Activated T-helper 1 cell treated with anti-CD3 and anti-CD28 coated beads, Interleukin-12 subunit alpha, Interleukin-12 subunit beta, Interleukin-2, Interleukin-4 antibody, amounts not matched to agents 30 ng/mL and 10 ng/mL and 1 ng/mL, durations not matched to agents 14 hours and 24 hours and 36 hours (primary cell): Measurements from ENCODE around the gene ESF1. TPM values are rescaled to one million over a fixed set of nuclear protein-coding genes. Genes with fewer than 3 reads are reported as not detected.
"Not testable (repeated sequence)": the region's sequence is repeated elsewhere in the genome, so short reads cannot be mapped to it uniquely, and the experiment has no call there.

Source experiments
- DNase-seq: peaks from one replicate; pipeline ENCODE4 v3.0.0; 2021; ENCODE audit warnings: low spot score
- H3K27ac Mint-ChIP-seq: one replicate; pipeline ENCODE4 v1.8.0; 2021; ENCODE audit warnings: mild to moderate bottlenecking, mixed read lengths
- H3K27me3 Mint-ChIP-seq: one replicate; pipeline ENCODE4 v1.8.0; 2022; ENCODE audit warnings: mild to moderate bottlenecking, moderate library complexity, mixed read lengths; ENCODE audit not compliant: insufficient read depth
- H3K36me3 Mint-ChIP-seq: one replicate; pipeline ENCODE4 v1.8.0; 2021; ENCODE audit warnings: low read depth, mixed read lengths
- H3K4me1 Mint-ChIP-seq: one replicate; pipeline ENCODE4 v1.8.0; 2021; ENCODE audit warnings: low read depth, mixed read lengths
- H3K4me3 Mint-ChIP-seq: one replicate; pipeline ENCODE4 v1.8.0; 2021; ENCODE audit warnings: mild to moderate bottlenecking, moderate library complexity, mixed read lengths
- H3K9me3 Mint-ChIP-seq: one replicate; pipeline ENCODE4 v1.8.0; 2021; ENCODE audit warnings: mixed read lengths
- intact Hi-C: fragments of 100-400 bp; cut with micrococcal nuclease; formaldehyde crosslinking; loops from one replicate; pipeline ENCODE4 v1.15.1; 2024
- total RNA-seq: library from RNA; stranded (reverse); gene quantifications from 2 replicates; pipeline ENCODE4 v1.2.3, GENCODE V29; 2022

The ESF1 gene
- total RNA-seq, 1 donor from 2014 or later: 30.3 TPM

GRCh38 chr20:13784271-13784892 is 337 bp downstream of the ESF1 start:
- Mint-ChIP-seq H3K9me3 (no peaks in the 10 kb centered on the region), H3K4me3 (peak overlapping the region; percentile 99), H3K36me3 (peaks cover 31% of the 10 kb centered on the region), H3K4me1 (peaks cover 50% of the 10 kb centered on the region), H3K27me3 (no peaks in the 10 kb centered on the region), H3K27ac (peak overlapping the region; percentile 97)
- intact Hi-C loops: loop anchor here (1.0 to 2.0 kb wide), 3 partner anchors 14 to 1894 kb away; no protein-coding TSS in a partner anchor
- no peak for DNase-seq

- no peak overlapping the region for H3K27ac Mint-ChIP-seq
- no peaks in the 10 kb centered on the region for H3K27me3 Mint-ChIP-seq
- peaks cover 50% of the 10 kb centered on the region for H3K4me1 Mint-ChIP-seq
- intact Hi-C loops: no loop called here
- peak overlapping the region; percentile 99 for H3K4me3 Mint-ChIP-seq
- peaks cover 31% of the 10 kb centered on the region for H3K36me3 Mint-ChIP-seq
- no peaks in the 10 kb centered on the region for H3K9me3 Mint-ChIP-seq
- DNase-seq: no peak
These were observed 1.2 kb downstream of the ESF1 start for GRCh38 chr20:13783528-13783927.

GRCh38 chr20:13778827-13779226 is 5.9 kb downstream of the ESF1 start:
- H3K4me3 Mint-ChIP-seq: no peak overlapping the region
- intact Hi-C loops: no loop called here
- no peaks in the 10 kb centered on the region for H3K9me3 Mint-ChIP-seq
- H3K4me1 Mint-ChIP-seq: peaks cover 36% of the 10 kb centered on the region
- no peaks in the 10 kb centered on the region for H3K27me3 Mint-ChIP-seq
- no peak overlapping the region for H3K27ac Mint-ChIP-seq
- H3K36me3 Mint-ChIP-seq: peaks cover 52% of the 10 kb centered on the region
- DNase-seq: no peak

- Mint-ChIP-seq H3K27ac (peak overlapping the region; percentile 50), H3K9me3 (no peaks in the 10 kb centered on the region), H3K4me3 (no peak overlapping the region), H3K4me1 (peaks cover 27% of the 10 kb centered on the region), H3K36me3 (peaks cover 54% of the 10 kb centered on the region), H3K27me3 (no peaks in the 10 kb centered on the region)
- intact Hi-C loops: no loop called here
- no peak for DNase-seq
These were observed 7.5 kb downstream of the ESF1 start for GRCh38 chr20:13777171-13777601.

GRCh38 chr20:13775867-13776266 is 8.9 kb downstream of the ESF1 start:
- Mint-ChIP-seq H3K27ac (no peak overlapping the region), H3K9me3 (no peaks in the 10 kb centered on the region), H3K4me3 (no peak overlapping the region), H3K4me1 (peaks cover 22% of the 10 kb centered on the region), H3K36me3 (peaks cover 46% of the 10 kb centered on the region), H3K27me3 (no peaks in the 10 kb centered on the region)
- intact Hi-C loops: no loop called here
- no peak for DNase-seq

GRCh38 chr20:13772529-13772928 is 12.2 kb downstream of the ESF1 start:
- no peaks in the 10 kb centered on the region for H3K27me3 Mint-ChIP-seq
- no peak for DNase-seq
- peaks cover 41% of the 10 kb centered on the region for H3K36me3 Mint-ChIP-seq
- no peak overlapping the region for H3K27ac Mint-ChIP-seq
- H3K9me3 Mint-ChIP-seq: no peaks in the 10 kb centered on the region
- H3K4me3 Mint-ChIP-seq: no peak overlapping the region
- H3K4me1 Mint-ChIP-seq: peaks cover 15% of the 10 kb centered on the region
- intact Hi-C loops: loop anchor here (1.0 kb wide), 1 partner anchor 653 kb away; no protein-coding TSS in a partner anchor

- intact Hi-C loops: loop anchor here (1.0 to 2.0 kb wide), 3 partner anchors 13 to 801 kb away; partner anchors contain the start of genes ESF1 and NDUFAF5
- H3K9me3 Mint-ChIP-seq: peaks cover 2% of the 10 kb centered on the region
- no peak overlapping the region for H3K27ac Mint-ChIP-seq
- H3K27me3 Mint-ChIP-seq: no peaks in the 10 kb centered on the region
- peaks cover 43% of the 10 kb centered on the region for H3K36me3 Mint-ChIP-seq
- peaks cover 11% of the 10 kb centered on the region for H3K4me1 Mint-ChIP-seq
- no peak for DNase-seq
- H3K4me3 Mint-ChIP-seq: no peak overlapping the region
These were observed 12.8 kb downstream of the ESF1 start for GRCh38 chr20:13771853-13772453.

- peaks cover 47% of the 10 kb centered on the region for H3K36me3 Mint-ChIP-seq
- no peak for DNase-seq
- no peak overlapping the region for H3K4me3 Mint-ChIP-seq
- peaks cover 18% of the 10 kb centered on the region for H3K9me3 Mint-ChIP-seq
- H3K4me1 Mint-ChIP-seq: no peaks in the 10 kb centered on the region
- H3K27me3 Mint-ChIP-seq: no peaks in the 10 kb centered on the region
- no peak overlapping the region for H3K27ac Mint-ChIP-seq
- intact Hi-C loops: loop anchor here (2.0 kb wide), 2 partner anchors 15 to 799 kb away; partner anchors contain the start of genes ESF1 and NDUFAF5
These were observed 14.6 kb downstream of the ESF1 start for GRCh38 chr20:13770141-13770540.

GRCh38 chr20:13765868-13766416 is 18.8 kb downstream of the ESF1 start:
- peaks cover 40% of the 10 kb centered on the region for H3K36me3 Mint-ChIP-seq
- peaks cover 18% of the 10 kb centered on the region for H3K9me3 Mint-ChIP-seq
- no peaks in the 10 kb centered on the region for H3K27me3 Mint-ChIP-seq
- intact Hi-C loops: no loop called here
- no peaks in the 10 kb centered on the region for H3K4me1 Mint-ChIP-seq
- no peak overlapping the region for H3K27ac Mint-ChIP-seq
- no peak overlapping the region for H3K4me3 Mint-ChIP-seq
- DNase-seq: no peak

GRCh38 chr20:13765299-13765698 is 19.4 kb downstream of the ESF1 start:
- no peaks in the 10 kb centered on the region for H3K27me3 Mint-ChIP-seq
- peaks cover 18% of the 10 kb centered on the region for H3K9me3 Mint-ChIP-seq
- H3K4me3 Mint-ChIP-seq: no peak overlapping the region
- no peak overlapping the region for H3K27ac Mint-ChIP-seq
- DNase-seq: no peak
- peaks cover 40% of the 10 kb centered on the region for H3K36me3 Mint-ChIP-seq
- H3K4me1 Mint-ChIP-seq: no peaks in the 10 kb centered on the region
- intact Hi-C loops: no loop called here

- intact Hi-C loops, H3K9me3 Mint-ChIP-seq, H3K27me3 Mint-ChIP-seq, H3K4me3 Mint-ChIP-seq, H3K27ac Mint-ChIP-seq, DNase-seq, H3K4me1 Mint-ChIP-seq: not testable (repeated sequence)
- peaks cover 23% of the 10 kb centered on the region for H3K36me3 Mint-ChIP-seq
These were observed 24.2 kb downstream of the ESF1 start for GRCh38 chr20:13760451-13760946.

GRCh38 chr20:13758884-13759283 is 25.8 kb downstream of the ESF1 start:
- DNase-seq: no peak
- Mint-ChIP-seq H3K27me3 (no peaks in the 10 kb centered on the region), H3K9me3 (no peaks in the 10 kb centered on the region), H3K4me1 (no peaks in the 10 kb centered on the region), H3K4me3 (no peak overlapping the region), H3K27ac (no peak overlapping the region), H3K36me3 (peaks cover 11% of the 10 kb centered on the region)
- intact Hi-C loops: no loop called here

- intact Hi-C loops: no loop called here
- no peak for DNase-seq
- Mint-ChIP-seq H3K27me3 (no peaks in the 10 kb centered on the region), H3K4me3 (no peak overlapping the region), H3K4me1 (no peaks in the 10 kb centered on the region), H3K27ac (no peak overlapping the region), H3K9me3 (no peaks in the 10 kb centered on the region), H3K36me3 (peaks cover 11% of the 10 kb centered on the region)
These were observed 28.2 kb downstream of the ESF1 start for GRCh38 chr20:13756551-13756950.
